HCEC 1CT (cell line): ENCODE measurements around the gene PIK3R6.
"Not testable (repeated sequence)": the region's sequence is repeated elsewhere in the genome, so short reads cannot be mapped to it uniquely, and the experiment has no call there.

Experiments
- DNase-seq: peaks from one replicate; pipeline ENCODE4 v3.0.0-alpha.2; 2017

PIK3R6 gene

GRCh38 chr17:8872036-8872704 lies 4.7 kb upstream of the PIK3R6 start:
- DNase-seq: no peak

- no peak for DNase-seq
These were observed 3.7 kb upstream of the PIK3R6 start for GRCh38 chr17:8871081-8871581.

- DNase-seq: no peak
These were observed 3.0 kb upstream of the PIK3R6 start for GRCh38 chr17:8870406-8871040.

GRCh38 chr17:8869114-8869815 lies 1.8 kb upstream of the PIK3R6 start:
- no peak for DNase-seq

GRCh38 chr17:8868529-8868951 lies 1.1 kb upstream of the PIK3R6 start:
- DNase-seq: no peak

GRCh38 chr17:8868092-8868491 lies 618 bp upstream of the PIK3R6 start:
- no peak for DNase-seq

GRCh38 chr17:8865811-8866210 lies 1.7 kb downstream of the PIK3R6 start:
- DNase-seq: no peak

- no peak for DNase-seq
These were observed 2.1 kb downstream of the PIK3R6 start for GRCh38 chr17:8865385-8865784.

GRCh38 chr17:8862213-8863056 lies 5.0 kb downstream of the PIK3R6 start:
- DNase-seq: no peak

- no peak for DNase-seq
These were observed 5.8 kb downstream of the PIK3R6 start for GRCh38 chr17:8861495-8862181.

GRCh38 chr17:8859804-8860430 lies 7.6 kb downstream of the PIK3R6 start:
- no peak for DNase-seq

GRCh38 chr17:8859027-8859803 lies 8.3 kb downstream of the PIK3R6 start:
- DNase-seq: no peak

- no peak for DNase-seq
These were observed 9.6 kb downstream of the PIK3R6 start for GRCh38 chr17:8857919-8858318.

GRCh38 chr17:8856869-8857575 lies 10.5 kb downstream of the PIK3R6 start:
- no peak for DNase-seq

GRCh38 chr17:8856205-8856603 lies 11.3 kb downstream of the PIK3R6 start:
- DNase-seq: not testable (repeated sequence)

- DNase-seq: no peak
These were observed 11.8 kb downstream of the PIK3R6 start for GRCh38 chr17:8855477-8856204.

- no peak for DNase-seq
These were observed 15.9 kb downstream of the PIK3R6 start for GRCh38 chr17:8851600-8851999.

- DNase-seq: no peak
These were observed 18.0 kb downstream of the PIK3R6 start for GRCh38 chr17:8849311-8850041.

- no peak for DNase-seq
These were observed 19.6 kb downstream of the PIK3R6 start for GRCh38 chr17:8847891-8848290.
